Suprapubic skin (tissue), 4 donors: ENCODE measurements around the gene SLC44A2.
"Not testable (repeated sequence)": the region's sequence is repeated elsewhere in the genome, so short reads cannot be mapped to it uniquely, and the experiment has no call there.

Experiments used
- POLR2A ChIP-seq, 2 donors: fragments of 450-650 bp; IDR thresholded peaks; one replicate each; pipeline ENCODE4 v1.6.1; 2017; ENCODE audit warnings: antibody characterized with exemption in 2 of 2, mild to moderate bottlenecking in 2 of 2, moderate library complexity in 2 of 2
- POLR2AphosphoS5 ChIP-seq, 3 donors: sonication (generic); formaldehyde crosslinking; IDR thresholded peaks; one replicate each; pipeline ENCODE4 v1.6.1; 2017; ENCODE audit warnings: antibody characterized with exemption in 3 of 3
- TF ChIP-seq, protein P1 (sequence below), 2 donors: fragments of 200-600 bp in 1 of 2; fragments of 450-650 bp in 1 of 2; sonication (generic) in 1 of 2; IDR thresholded peaks; one replicate each; pipeline ENCODE4 v1.5.1; 2016 to 2019; ENCODE audit warnings: antibody characterized with exemption in 2 of 2, mild to moderate bottlenecking in 1 of 2, moderate library complexity in 1 of 2

DNA sequence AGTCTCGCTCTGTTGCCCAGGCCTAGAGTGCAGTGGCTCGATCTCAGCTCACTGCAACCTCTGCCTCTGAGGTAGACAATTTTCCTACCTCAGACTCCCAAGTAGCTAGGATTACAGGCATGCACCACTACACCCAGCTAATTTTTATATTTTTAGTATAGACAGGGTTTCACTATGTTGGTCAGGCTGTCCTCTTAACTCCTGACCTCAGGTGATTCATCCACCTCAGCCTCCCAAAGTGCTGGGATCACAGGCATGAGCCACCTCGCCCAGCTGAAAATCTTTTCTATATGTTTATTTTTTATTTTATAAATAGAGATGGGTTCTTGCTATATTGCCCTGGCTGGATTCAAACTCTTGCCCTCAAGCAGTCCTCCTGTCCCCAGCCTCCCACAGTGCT, 46.6 kb downstream of the SLC44A2 start:
- TF ChIP-seq, protein P1, sequence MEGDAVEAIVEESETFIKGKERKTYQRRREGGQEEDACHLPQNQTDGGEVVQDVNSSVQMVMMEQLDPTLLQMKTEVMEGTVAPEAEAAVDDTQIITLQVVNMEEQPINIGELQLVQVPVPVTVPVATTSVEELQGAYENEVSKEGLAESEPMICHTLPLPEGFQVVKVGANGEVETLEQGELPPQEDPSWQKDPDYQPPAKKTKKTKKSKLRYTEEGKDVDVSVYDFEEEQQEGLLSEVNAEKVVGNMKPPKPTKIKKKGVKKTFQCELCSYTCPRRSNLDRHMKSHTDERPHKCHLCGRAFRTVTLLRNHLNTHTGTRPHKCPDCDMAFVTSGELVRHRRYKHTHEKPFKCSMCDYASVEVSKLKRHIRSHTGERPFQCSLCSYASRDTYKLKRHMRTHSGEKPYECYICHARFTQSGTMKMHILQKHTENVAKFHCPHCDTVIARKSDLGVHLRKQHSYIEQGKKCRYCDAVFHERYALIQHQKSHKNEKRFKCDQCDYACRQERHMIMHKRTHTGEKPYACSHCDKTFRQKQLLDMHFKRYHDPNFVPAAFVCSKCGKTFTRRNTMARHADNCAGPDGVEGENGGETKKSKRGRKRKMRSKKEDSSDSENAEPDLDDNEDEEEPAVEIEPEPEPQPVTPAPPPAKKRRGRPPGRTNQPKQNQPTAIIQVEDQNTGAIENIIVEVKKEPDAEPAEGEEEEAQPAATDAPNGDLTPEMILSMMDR (IDR thresholded peaks at IDR 0.05), result not testable (repeated sequence)
- not testable (repeated sequence) for TF ChIP-seq POLR2A, POLR2AphosphoS5 (IDR thresholded peaks at IDR 0.05)
